ENCODE results near the gene CERS6.
"Not testable (repeated sequence)": the region's sequence is repeated elsewhere in the genome, so short reads cannot be mapped to it uniquely, and the experiment has no call there.

The CERS6 gene

GRCh38 chr2:168649105-168649504, 193.0 kb downstream of the CERS6 start:
- no peak overlapping the region for H3K27ac ChIP-seq
- TF ChIP-seq ZFX (IDR thresholded peaks at IDR 0.05), result no peak
- TF ChIP-seq, protein P1, sequence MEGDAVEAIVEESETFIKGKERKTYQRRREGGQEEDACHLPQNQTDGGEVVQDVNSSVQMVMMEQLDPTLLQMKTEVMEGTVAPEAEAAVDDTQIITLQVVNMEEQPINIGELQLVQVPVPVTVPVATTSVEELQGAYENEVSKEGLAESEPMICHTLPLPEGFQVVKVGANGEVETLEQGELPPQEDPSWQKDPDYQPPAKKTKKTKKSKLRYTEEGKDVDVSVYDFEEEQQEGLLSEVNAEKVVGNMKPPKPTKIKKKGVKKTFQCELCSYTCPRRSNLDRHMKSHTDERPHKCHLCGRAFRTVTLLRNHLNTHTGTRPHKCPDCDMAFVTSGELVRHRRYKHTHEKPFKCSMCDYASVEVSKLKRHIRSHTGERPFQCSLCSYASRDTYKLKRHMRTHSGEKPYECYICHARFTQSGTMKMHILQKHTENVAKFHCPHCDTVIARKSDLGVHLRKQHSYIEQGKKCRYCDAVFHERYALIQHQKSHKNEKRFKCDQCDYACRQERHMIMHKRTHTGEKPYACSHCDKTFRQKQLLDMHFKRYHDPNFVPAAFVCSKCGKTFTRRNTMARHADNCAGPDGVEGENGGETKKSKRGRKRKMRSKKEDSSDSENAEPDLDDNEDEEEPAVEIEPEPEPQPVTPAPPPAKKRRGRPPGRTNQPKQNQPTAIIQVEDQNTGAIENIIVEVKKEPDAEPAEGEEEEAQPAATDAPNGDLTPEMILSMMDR (conservative IDR thresholded peaks at IDR 0.05), result no peak

DNA sequence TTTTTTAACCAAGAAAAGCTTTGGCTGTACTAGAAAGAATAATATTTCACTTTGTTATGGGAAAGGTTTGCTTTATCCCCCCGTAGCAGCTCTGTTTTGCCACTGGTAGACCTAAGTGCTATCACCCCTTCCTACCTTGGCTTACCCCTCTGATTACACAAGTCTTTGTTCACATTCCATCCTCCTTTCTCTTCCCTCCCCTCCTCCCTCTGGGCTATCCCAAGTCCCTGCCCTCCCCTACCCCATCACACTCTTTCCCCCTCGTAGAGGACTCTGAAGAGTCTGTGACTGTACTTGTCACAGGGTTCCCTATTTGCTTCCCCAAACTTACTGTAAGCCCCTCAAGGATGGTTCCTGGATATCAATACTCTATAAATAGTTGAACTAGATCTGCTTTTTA, 193.5 kb downstream of the CERS6 start:
- H3K27ac ChIP-seq, result no peak overlapping the region
- TF ChIP-seq ZFX (IDR thresholded peaks at IDR 0.05), result no peak
- TF ChIP-seq, protein P1 (conservative IDR thresholded peaks at IDR 0.05), result no peak

DNA sequence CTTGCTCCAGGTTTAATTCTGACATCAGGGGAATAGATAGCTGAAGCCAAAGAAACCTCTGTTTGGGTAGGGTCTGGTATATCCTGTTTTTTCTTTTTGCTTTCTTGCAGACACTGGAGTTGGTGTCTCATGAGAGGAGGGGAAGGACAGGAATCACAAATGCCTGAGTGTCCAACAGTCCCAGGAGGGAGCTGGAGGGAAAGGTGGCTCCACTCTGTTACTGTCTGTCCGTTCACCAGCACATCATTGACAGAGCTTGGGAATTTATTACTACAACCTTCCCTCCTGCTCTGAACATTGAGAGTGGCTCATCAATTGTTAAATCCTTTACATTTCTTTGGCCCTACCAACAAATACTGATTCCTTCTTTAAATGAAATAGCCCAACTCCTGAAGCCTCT, 194.1 kb downstream of the CERS6 start:
- no peak overlapping the region for H3K27ac ChIP-seq
- no peak for TF ChIP-seq ZFX (IDR thresholded peaks at IDR 0.05)
- TF ChIP-seq, protein P1 (conservative IDR thresholded peaks at IDR 0.05), result no peak

- no peak for TF ChIP-seq ZFX (IDR thresholded peaks at IDR 0.05)
- TF ChIP-seq, protein P1 (conservative IDR thresholded peaks at IDR 0.05), result no peak
- H3K27ac ChIP-seq, result no peak overlapping the region
Observed at GRCh38 chr2:168650781-168651180, 194.7 kb downstream of the CERS6 start.

- TF ChIP-seq, protein P1 (conservative IDR thresholded peaks at IDR 0.05), result no peak
- no peak for TF ChIP-seq ZFX (IDR thresholded peaks at IDR 0.05)
- no peak overlapping the region for H3K27ac ChIP-seq
Observed at GRCh38 chr2:168652997-168653921, 197.2 kb downstream of the CERS6 start.

DNA sequence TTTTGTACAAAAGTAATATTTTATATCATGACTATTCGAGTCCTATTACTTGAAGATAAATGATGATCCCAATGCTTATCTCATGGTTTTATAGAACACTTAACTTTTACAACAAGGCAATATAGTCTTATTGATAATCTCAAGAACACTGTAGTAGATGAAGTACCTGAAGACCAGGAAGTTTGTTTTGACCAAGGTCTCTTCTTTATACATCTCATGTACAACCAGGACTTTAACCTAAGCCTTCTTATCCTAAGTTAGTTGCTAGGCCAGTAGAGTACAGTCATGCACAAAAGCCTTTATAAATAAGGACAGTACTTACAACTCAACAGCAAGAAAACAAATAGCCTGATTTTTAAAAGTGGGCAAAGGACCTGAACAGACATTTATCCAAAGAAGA, 198.6 kb downstream of the CERS6 start:
- no peak overlapping the region for H3K27ac ChIP-seq
- TF ChIP-seq, protein P1 (conservative IDR thresholded peaks at IDR 0.05), result no peak
- no peak for TF ChIP-seq ZFX (IDR thresholded peaks at IDR 0.05)

- no peak for TF ChIP-seq ZFX (IDR thresholded peaks at IDR 0.05)
- TF ChIP-seq, protein P1 (conservative IDR thresholded peaks at IDR 0.05), result no peak
- no peak overlapping the region for H3K27ac ChIP-seq
Observed at GRCh38 chr2:168655207-168655606, 199.1 kb downstream of the CERS6 start.

GRCh38 chr2:168657378-168657777, 201.3 kb downstream of the CERS6 start:
- not testable (repeated sequence) for H3K27ac ChIP-seq
